Measurements from ENCODE around the gene CREM. TPM values are rescaled to one million over a fixed set of nuclear protein-coding genes. Genes with fewer than 3 reads are reported as not detected.

CREM gene
- total RNA-seq, 6 donors from 2014 or later: 5.4 to 35.7 (median 23.1) TPM

DNA sequence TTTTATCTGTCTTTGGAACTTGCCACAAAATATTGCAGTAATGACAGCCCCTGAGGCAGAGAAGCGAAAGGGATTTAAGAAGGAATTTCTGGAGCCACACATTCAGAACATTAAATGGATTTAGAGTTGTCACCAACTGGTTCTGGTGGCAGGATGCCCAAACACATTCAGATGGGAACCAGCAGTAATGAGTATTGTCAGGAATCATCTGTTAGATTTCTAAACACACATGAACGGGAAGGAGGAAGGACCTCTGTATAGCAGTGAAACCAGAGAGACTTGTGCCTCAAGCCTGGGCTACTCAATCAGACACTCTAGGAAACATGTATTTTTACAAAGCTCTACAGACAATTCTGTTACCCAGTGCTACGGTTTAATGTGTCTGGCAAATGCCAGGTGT, 105.9 kb downstream of the CREM start:
- TF ChIP-seq POLR2A (IDR thresholded peaks at IDR 0.05) (no peak), POLR2AphosphoS5 (IDR thresholded peaks at IDR 0.05) (no peak), EP300 (IDR thresholded peaks at IDR 0.05) (no peak)
- TF ChIP-seq, protein P1, sequence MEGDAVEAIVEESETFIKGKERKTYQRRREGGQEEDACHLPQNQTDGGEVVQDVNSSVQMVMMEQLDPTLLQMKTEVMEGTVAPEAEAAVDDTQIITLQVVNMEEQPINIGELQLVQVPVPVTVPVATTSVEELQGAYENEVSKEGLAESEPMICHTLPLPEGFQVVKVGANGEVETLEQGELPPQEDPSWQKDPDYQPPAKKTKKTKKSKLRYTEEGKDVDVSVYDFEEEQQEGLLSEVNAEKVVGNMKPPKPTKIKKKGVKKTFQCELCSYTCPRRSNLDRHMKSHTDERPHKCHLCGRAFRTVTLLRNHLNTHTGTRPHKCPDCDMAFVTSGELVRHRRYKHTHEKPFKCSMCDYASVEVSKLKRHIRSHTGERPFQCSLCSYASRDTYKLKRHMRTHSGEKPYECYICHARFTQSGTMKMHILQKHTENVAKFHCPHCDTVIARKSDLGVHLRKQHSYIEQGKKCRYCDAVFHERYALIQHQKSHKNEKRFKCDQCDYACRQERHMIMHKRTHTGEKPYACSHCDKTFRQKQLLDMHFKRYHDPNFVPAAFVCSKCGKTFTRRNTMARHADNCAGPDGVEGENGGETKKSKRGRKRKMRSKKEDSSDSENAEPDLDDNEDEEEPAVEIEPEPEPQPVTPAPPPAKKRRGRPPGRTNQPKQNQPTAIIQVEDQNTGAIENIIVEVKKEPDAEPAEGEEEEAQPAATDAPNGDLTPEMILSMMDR (IDR thresholded peaks at IDR 0.05): no peak
- ATAC-seq (ENCODE audit: low FRiP score in 2 of 2) (no peak), DNase-seq (no peak)
- Histone ChIP-seq H3K36me3 (no peaks in the 10 kb centered on the region), H3K9me3 (no peaks in the 10 kb centered on the region), H3K4me3 (no peak overlapping the region), H3K27me3 (no peaks in the 10 kb centered on the region), H3K4me1 (no peaks in the 10 kb centered on the region), H3K27ac (no peak overlapping the region)
- WGBS, 2 donors: 62 to 64% methylated on average over 3 of the region's 3 CpGs

DNA sequence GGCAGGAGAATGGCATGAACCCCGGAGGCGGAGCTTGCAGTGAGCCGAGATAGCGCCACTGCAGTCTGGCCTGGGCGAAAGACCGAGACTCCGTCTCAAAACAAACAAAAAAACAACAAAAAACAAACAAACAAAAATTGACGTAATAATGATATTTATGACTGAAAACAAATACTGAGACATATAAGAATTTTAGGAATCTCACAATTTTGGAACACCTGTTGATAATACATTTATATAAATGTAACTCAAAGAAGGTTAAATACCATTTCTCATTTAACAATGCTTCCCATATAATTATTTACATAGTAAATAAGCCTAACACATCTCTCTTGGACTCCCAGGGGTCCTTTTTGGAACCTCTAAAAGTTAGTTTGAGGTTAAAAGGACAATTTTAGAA, 107.4 kb downstream of the CREM start:
- Histone ChIP-seq H3K27me3 (no peaks in the 10 kb centered on the region), H3K36me3 (no peaks in the 10 kb centered on the region), H3K4me3 (no peak overlapping the region), H3K27ac (no peak overlapping the region), H3K4me1 (no peaks in the 10 kb centered on the region), H3K9me3 (no peaks in the 10 kb centered on the region)
- no peak for DNase-seq
- 90 to 95% methylated on average over 8 of the region's 8 CpGs for WGBS, 2 donors
- ATAC-seq (ENCODE audit: low FRiP score in 2 of 2): no peak
- TF ChIP-seq POLR2A (IDR thresholded peaks at IDR 0.05) (no peak), EP300 (IDR thresholded peaks at IDR 0.05) (no peak), POLR2AphosphoS5 (IDR thresholded peaks at IDR 0.05) (no peak)
- TF ChIP-seq, protein P1 (IDR thresholded peaks at IDR 0.05): no peak

DNA sequence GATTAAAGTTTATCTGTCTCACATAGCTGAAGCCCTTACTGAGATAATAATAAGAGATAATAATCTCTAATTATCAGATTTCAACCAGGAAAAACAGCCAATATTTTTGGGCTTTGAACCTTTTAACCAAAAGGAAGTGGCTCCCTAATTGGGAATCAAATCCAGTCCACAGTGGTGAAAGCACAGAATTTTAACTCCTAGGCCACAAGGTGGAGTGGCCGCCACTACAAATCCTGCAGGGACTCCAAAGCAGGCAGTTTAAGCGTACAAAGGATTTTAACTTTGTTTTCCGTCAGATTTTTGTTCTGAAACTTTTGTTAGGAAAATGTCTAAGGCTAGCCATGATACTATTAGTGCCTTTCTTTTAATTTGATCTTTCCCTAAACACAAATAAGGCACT, 110.1 kb downstream of the CREM start:
- no peak for DNase-seq
- 82% methylated on average over 3 of the region's 3 CpGs for WGBS, 2 donors
- Histone ChIP-seq H3K4me3 (no peak overlapping the region), H3K4me1 (no peaks in the 10 kb centered on the region), H3K9me3 (no peaks in the 10 kb centered on the region), H3K27me3 (no peaks in the 10 kb centered on the region), H3K27ac (no peak overlapping the region), H3K36me3 (no peaks in the 10 kb centered on the region)
- ATAC-seq (ENCODE audit: low FRiP score in 2 of 2): no peak
- TF ChIP-seq, protein P1 (IDR thresholded peaks at IDR 0.05): no peak
- TF ChIP-seq POLR2A (IDR thresholded peaks at IDR 0.05) (no peak), EP300 (IDR thresholded peaks at IDR 0.05) (no peak), POLR2AphosphoS5 (IDR thresholded peaks at IDR 0.05) (no peak)

DNA sequence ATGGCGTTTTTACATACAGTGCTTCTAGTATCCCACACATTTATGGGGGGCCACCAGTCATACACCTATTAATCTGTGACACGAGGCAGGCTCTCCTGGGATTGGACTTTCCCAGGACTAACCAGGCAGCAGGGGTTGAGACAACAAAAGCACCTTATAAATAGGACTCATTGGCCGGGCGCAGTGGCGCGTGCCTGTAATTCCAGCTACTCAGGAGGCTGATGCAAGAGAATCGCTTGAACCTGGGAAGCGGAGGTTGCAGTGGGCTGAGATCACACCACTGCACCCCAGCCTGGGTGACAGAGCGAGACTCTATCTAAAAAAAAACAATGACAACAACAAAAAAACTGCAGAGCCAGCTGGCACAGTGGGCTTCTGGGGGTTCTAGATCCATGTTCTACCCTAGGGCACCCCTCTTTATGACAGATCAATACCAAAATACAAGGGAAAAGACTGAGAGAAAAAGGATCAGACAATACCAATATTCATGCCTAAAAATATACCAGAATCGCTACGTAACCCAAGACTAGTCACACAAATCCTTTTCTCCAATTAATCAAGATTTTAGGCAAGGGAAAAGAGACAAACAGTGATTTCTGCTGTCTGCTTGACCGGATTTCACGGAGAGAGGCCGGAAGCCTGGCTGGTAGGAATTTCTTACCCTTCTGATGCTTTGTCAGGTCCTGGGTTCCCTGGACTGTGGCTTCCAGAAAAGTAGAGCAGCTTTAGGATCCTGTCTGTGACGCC, 111.3 kb downstream of the CREM start:
- TF ChIP-seq POLR2AphosphoS5 (IDR thresholded peaks at IDR 0.05) (no peak), EP300 (IDR thresholded peaks at IDR 0.05) (no peak), POLR2A (IDR thresholded peaks at IDR 0.05) (no peak)
- TF ChIP-seq, protein P1 (IDR thresholded peaks at IDR 0.05): no peak
- DNase-seq: no peak
- no peak for ATAC-seq (ENCODE audit: low FRiP score in 2 of 2)
- Histone ChIP-seq H3K36me3 (no peaks in the 10 kb centered on the region), H3K9me3 (no peaks in the 10 kb centered on the region), H3K27ac (no peak overlapping the region), H3K4me3 (no peak overlapping the region), H3K4me1 (no peaks in the 10 kb centered on the region), H3K27me3 (no peaks in the 10 kb centered on the region)
- 92 to 93% methylated on average over 15 of the region's 15 CpGs for WGBS, 2 donors

DNA sequence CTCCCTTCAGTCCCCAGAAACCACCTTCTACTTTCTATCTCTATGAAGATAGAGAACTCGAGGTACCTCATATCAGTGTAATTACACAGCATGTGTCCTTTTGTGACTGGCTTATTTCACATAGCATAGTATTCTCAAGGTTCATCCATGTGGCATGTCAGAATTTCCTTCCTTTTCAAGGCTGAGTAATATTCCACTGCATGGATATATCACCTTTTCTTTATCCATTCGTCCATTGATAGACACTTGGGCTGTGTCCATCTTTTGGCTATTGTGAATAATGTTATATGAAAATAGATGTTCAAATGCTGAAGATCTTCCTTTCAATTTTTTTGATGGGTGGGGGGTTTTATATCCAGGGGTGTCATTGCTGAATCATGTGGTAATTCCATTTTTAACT, 117.9 kb downstream of the CREM start:
- ATAC-seq (ENCODE audit: low FRiP score in 2 of 2) (no peak), DNase-seq (no peak)
- TF ChIP-seq POLR2A (IDR thresholded peaks at IDR 0.05): no peak
- TF ChIP-seq, protein P1 (IDR thresholded peaks at IDR 0.05): no peak
- TF ChIP-seq EP300 (IDR thresholded peaks at IDR 0.05): no peak
- TF ChIP-seq POLR2AphosphoS5 (IDR thresholded peaks at IDR 0.05): no peak
- Histone ChIP-seq H3K27me3 (no peaks in the 10 kb centered on the region), H3K4me1 (no peaks in the 10 kb centered on the region), H3K36me3 (no peaks in the 10 kb centered on the region), H3K4me3 (no peak overlapping the region), H3K27ac (no peak overlapping the region), H3K9me3 (no peaks in the 10 kb centered on the region)
- WGBS, 2 donors: 73 to 75% methylated on average over 2 of the region's 2 CpGs
